Esophagus (tissue), 2 donors: ENCODE results near the gene CTF1. TPM values are rescaled to one million over a fixed set of nuclear protein-coding genes. Genes with fewer than 3 reads are reported as not detected.
A peak's percentile ranks its signal among the peaks of the same experiment; 100 is the strongest.

Source experiments
- H3K27ac ChIP-seq, 2 donors: one replicate each; pipeline ENCODE4 v1.5.1; 2013; ENCODE audit warnings: low read depth in 2 of 2, mild to moderate bottlenecking in 2 of 2, inconsistent platforms in 1 of 2, low read length in 1 of 2, moderate library complexity in 1 of 2
- H3K27me3 ChIP-seq, 2 donors: one replicate each; pipeline ENCODE4 v1.6.1; 2013; ENCODE audit warnings: low read length in 2 of 2, control low read depth in 1 of 2, mild to moderate bottlenecking in 1 of 2; ENCODE audit not compliant: insufficient read depth in 2 of 2, control insufficient read depth in 1 of 2
- H3K36me3 ChIP-seq, 2 donors: one replicate each; pipeline ENCODE4 v1.6.1; 2013; ENCODE audit warnings: low read length in 1 of 2; ENCODE audit not compliant: control insufficient read depth in 2 of 2, insufficient read depth in 2 of 2
- H3K4me1 ChIP-seq, 2 donors: one replicate each; pipeline ENCODE4 v1.6.1; 2013; ENCODE audit warnings: low read length in 1 of 2; ENCODE audit not compliant: control insufficient read depth in 2 of 2, insufficient read depth in 2 of 2
- H3K4me3 ChIP-seq, 2 donors: one replicate each; pipeline ENCODE4 v1.5.1; 2013; ENCODE audit warnings: low read length in 2 of 2, mild to moderate bottlenecking in 2 of 2, low read depth in 1 of 2, moderate library complexity in 1 of 2
- H3K9me3 ChIP-seq, 2 donors: one replicate each; pipeline ENCODE4 v1.6.1; 2013; ENCODE audit warnings: mild to moderate bottlenecking in 2 of 2, low read depth in 1 of 2, low read length in 1 of 2, moderate library complexity in 1 of 2; ENCODE audit not compliant: control insufficient read depth in 2 of 2, insufficient read depth in 1 of 2
- WGBS, 2 donors: extraction: QIAGEN DNeasy Blood & Tissue Kit; methylation state at CpG; one replicate each; pipeline ENCODE4 v1.1.7; 2013; 5-methylcytosine and 5-hydroxymethylcytosine counted together
- polyA plus RNA-seq, 2 donors: library from polyadenylated mRNA; stranded (reverse); fragments of 200-250 nt; gene quantifications; one replicate each; pipeline ENCODE4 v1.2.3, GENCODE V29; 2013
- donor health status: healthy with polysubstance abuse.
- donor health status: Bipolar disorder and iron deficiency.

Gene CTF1
- polyA plus RNA-seq, 2 donors: 2.2 to 3.3 TPM

GRCh38 chr16:30867747-30868146 is 28.7 kb upstream of the CTF1 start:
- no peak overlapping the region for H3K4me3 ChIP-seq
- no peaks in the 10 kb centered on the region for H3K27me3 ChIP-seq
- no peaks in the 10 kb centered on the region for H3K9me3 ChIP-seq
- peaks cover 0 to 3% of the 10 kb centered on the region in 2 donors for H3K36me3 ChIP-seq
- WGBS, 2 donors: 90 to 92% methylated on average over 5 of the region's 5 CpGs
- no peak overlapping the region for H3K27ac ChIP-seq
- H3K4me1 ChIP-seq: no peaks in the 10 kb centered on the region

- peaks cover 0 to 3% of the 10 kb centered on the region in 2 donors for H3K36me3 ChIP-seq
- no peaks in the 10 kb centered on the region for H3K27me3 ChIP-seq
- no peaks in the 10 kb centered on the region for H3K9me3 ChIP-seq
- H3K4me3 ChIP-seq: no peak overlapping the region
- H3K4me1 ChIP-seq: peaks cover under 1% of the 10 kb centered on the region in 2 donors
- 83 to 89% methylated on average over 6 of the region's 6 CpGs for WGBS, 2 donors
- H3K27ac ChIP-seq: no peak overlapping the region
Measured at GRCh38 chr16:30870904-30871303, 25.5 kb upstream of the CTF1 start.

- peaks cover 7 to 8% of the 10 kb centered on the region in 2 donors for H3K4me1 ChIP-seq
- peak overlapping the region; percentile 96 to 97 for H3K27ac ChIP-seq
- peak overlapping the region; percentile 74 to 87 for H3K4me3 ChIP-seq
- H3K36me3 ChIP-seq: peaks cover 0 to 3% of the 10 kb centered on the region in 2 donors
- H3K27me3 ChIP-seq: no peaks in the 10 kb centered on the region
- 22 to 24% methylated on average over 23 of the region's 23 CpGs for WGBS, 2 donors
- no peaks in the 10 kb centered on the region for H3K9me3 ChIP-seq
Measured at GRCh38 chr16:30874244-30874820, 22.1 kb upstream of the CTF1 start.

- Histone ChIP-seq H3K4me3 (peak overlapping the region; percentile 74 to 87), H3K27ac (peak overlapping the region; percentile 96 to 97), H3K4me1 (peaks cover 7 to 8% of the 10 kb centered on the region in 2 donors), H3K27me3 (no peaks in the 10 kb centered on the region), H3K9me3 (no peaks in the 10 kb centered on the region), H3K36me3 (peaks cover 0 to 3% of the 10 kb centered on the region in 2 donors)
- 0% methylated on average over 84 to 85 of the region's 85 CpGs for WGBS, 2 donors
Measured at GRCh38 chr16:30874821-30875717, 21.3 kb upstream of the CTF1 start.

DNA sequence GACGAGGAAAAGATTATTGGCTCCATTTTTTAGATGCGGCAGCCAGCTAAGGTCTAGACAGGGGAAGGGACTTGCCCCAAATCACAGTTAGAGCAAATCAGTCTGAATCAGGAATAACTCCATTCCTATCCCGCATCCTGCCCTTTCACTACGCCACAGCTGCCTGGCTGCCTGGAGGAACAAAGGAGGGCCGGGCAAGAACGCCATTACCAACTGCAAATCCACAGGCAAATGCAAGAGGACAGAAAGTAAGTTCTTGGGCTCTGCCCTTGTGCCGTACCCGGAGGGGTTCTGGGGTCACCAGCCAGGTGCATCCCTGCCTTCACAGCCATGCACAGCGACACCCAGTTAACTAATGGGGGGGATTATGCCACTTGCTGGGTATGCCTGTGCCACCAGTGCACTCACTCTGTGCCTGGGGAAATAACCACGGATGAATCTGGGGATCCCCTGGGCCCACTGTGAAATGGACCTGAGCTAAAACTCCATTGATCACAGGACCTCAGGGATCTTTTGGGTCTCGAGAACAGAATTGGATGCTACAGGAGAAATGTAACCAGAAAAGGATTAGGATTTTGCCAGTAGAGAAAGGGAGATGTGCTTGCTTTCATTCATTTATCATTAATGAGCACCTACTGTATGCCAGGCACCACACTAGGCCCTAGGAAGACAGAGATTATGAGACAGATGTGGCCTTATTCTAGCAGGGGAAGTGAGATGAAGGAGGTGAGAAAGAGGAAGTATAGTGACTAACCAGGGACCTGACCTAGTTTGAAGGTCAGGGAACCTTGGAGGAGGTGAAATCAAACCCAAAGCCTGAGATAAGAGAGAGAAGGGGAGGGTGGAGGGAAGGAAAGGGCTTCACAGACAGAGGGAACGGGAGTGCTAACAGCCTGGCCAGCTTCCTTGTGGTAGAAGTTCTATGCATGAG is 20.3 kb upstream of the CTF1 start:
- 5 to 7% methylated on average over 12 of the region's 12 CpGs for WGBS, 2 donors
- no peaks in the 10 kb centered on the region for H3K27me3 ChIP-seq

DNA sequence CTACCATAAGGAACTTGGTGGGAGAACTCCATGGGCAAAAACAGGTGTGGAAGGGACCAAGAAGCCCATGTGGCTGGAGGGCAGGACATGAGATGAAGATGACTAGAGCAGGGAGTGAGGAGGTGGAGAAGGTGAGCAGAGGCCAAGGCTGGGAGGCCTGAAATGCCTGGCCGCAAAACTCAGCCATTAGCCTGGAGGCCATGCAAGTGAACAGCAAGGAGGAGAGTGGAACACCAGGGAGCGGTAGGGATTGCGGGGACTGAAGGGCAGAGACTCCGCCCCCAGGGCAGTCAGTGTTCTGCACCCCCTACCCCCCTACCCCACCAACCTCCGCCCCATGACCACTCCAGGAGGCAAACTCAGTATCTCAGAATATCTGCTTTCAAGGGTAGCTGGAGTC is 19.5 kb upstream of the CTF1 start:
- no peaks in the 10 kb centered on the region for H3K27me3 ChIP-seq
- no peaks in the 10 kb centered on the region for H3K9me3 ChIP-seq
- WGBS, 2 donors: 61 to 75% methylated on average over 5 of the region's 5 CpGs
- peaks cover 7 to 8% of the 10 kb centered on the region in 2 donors for H3K4me1 ChIP-seq
- peak overlapping the region in 1 of 2 donors; percentile 74 for H3K4me3 ChIP-seq
- peaks cover 0 to 3% of the 10 kb centered on the region in 2 donors for H3K36me3 ChIP-seq
- peak overlapping the region; percentile 73 to 97 for H3K27ac ChIP-seq

More for the DNA sequence above, 20.3 kb upstream of the CTF1 start:
- peak overlapping the region; percentile 74 to 87 for H3K4me3 ChIP-seq
- H3K27ac ChIP-seq: peak overlapping the region; percentile 96 to 97
- no peaks in the 10 kb centered on the region for H3K9me3 ChIP-seq
- H3K36me3 ChIP-seq: peaks cover 0 to 3% of the 10 kb centered on the region in 2 donors
- H3K4me1 ChIP-seq: peaks cover 7 to 8% of the 10 kb centered on the region in 2 donors

GRCh38 chr16:30882429-30883310 is 13.7 kb upstream of the CTF1 start:
- H3K4me1 ChIP-seq: no peaks in the 10 kb centered on the region
- peaks cover 3 to 4% of the 10 kb centered on the region in 2 donors for H3K36me3 ChIP-seq
- WGBS, 2 donors: 74 to 79% methylated on average over 4 of the region's 4 CpGs
- no peak overlapping the region for H3K27ac ChIP-seq
- no peaks in the 10 kb centered on the region for H3K27me3 ChIP-seq
- no peaks in the 10 kb centered on the region for H3K9me3 ChIP-seq
- no peak overlapping the region for H3K4me3 ChIP-seq

DNA sequence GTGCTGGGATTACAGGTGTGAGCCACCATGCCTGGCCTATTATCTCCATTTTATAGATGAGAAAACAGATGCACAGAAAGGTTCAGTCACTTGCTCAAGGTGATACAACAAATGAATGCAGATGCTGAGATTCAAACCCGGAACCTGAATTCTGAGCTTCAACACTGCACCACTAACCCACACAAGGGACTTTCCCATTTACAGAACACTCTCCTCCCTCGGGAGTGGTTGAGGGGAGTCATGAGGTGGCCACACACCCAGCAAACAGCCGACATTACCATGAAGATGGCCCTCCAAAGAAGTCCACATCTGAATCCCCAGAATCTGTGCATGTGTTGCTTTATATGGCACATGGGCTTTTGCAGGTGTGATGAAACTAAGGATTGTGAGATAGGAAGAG is 11.7 kb upstream of the CTF1 start:
- WGBS, 2 donors: 79 to 80% methylated on average over 3 of the region's 3 CpGs

More for the DNA sequence above, 11.7 kb upstream of the CTF1 start:
- no peak overlapping the region for H3K27ac ChIP-seq
- peaks cover 6 to 11% of the 10 kb centered on the region in 2 donors for H3K36me3 ChIP-seq
- no peak overlapping the region for H3K4me3 ChIP-seq
- no peaks in the 10 kb centered on the region for H3K27me3 ChIP-seq
- no peaks in the 10 kb centered on the region for H3K9me3 ChIP-seq
- no peaks in the 10 kb centered on the region for H3K4me1 ChIP-seq
